HG02763 (cell line): ENCODE data around the gene CD19.
"Not testable (repeated sequence)": the region's sequence is repeated elsewhere in the genome, so short reads cannot be mapped to it uniquely, and the experiment has no call there.

Experiments used
- ATAC-seq: cut with Tn5 transposase; IDR thresholded peaks from one replicate; pipeline ENCODE4 v1.9.1; 2021; ENCODE audit warnings: mild to moderate bottlenecking, moderate library complexity; ENCODE audit not compliant: unreplicated experiment

CD19 gene

GRCh38 chr16:28935924-28936783 lies 4.4 kb downstream of the CD19 start:
- no peak for ATAC-seq

GRCh38 chr16:28936784-28937155 lies 5.0 kb downstream of the CD19 start:
- ATAC-seq: no peak

- no peak for ATAC-seq
These were observed 5.6 kb downstream of the CD19 start for GRCh38 chr16:28937222-28937876.

GRCh38 chr16:28938721-28939120 lies 7.0 kb downstream of the CD19 start:
- no peak for ATAC-seq

GRCh38 chr16:28939825-28940224 lies 8.1 kb downstream of the CD19 start:
- not testable (repeated sequence) for ATAC-seq

- no peak for ATAC-seq
These were observed 11.5 kb downstream of the CD19 start for GRCh38 chr16:28943281-28943680.

- ATAC-seq: no peak
These were observed 14.9 kb downstream of the CD19 start for GRCh38 chr16:28946681-28947080.

- ATAC-seq: peak; percentile 86
These were observed 19.1 kb downstream of the CD19 start, which contains the start of gene NFATC2IP for GRCh38 chr16:28950648-28951409. TSS of gene NFATC2IP (plus strand) at chr16:28950937. CDS start at chr16:28951012, 75 bp downstream.

GRCh38 chr16:28951410-28951943 lies 19.7 kb downstream of the CD19 start:
- no peak for ATAC-seq

GRCh38 chr16:28958216-28958615 lies 26.4 kb downstream of the CD19 start:
- ATAC-seq: no peak

GRCh38 chr16:28958836-28959235 lies 27.1 kb downstream of the CD19 start:
- ATAC-seq: no peak

GRCh38 chr16:28964072-28964471 lies 32.3 kb downstream of the CD19 start:
- ATAC-seq: no peak

GRCh38 chr16:28964496-28964895 lies 32.7 kb downstream of the CD19 start:
- ATAC-seq: no peak

GRCh38 chr16:28967156-28967555 lies 35.4 kb downstream of the CD19 start:
- ATAC-seq: no peak

- ATAC-seq: not testable (repeated sequence)
These were observed 37.9 kb downstream of the CD19 start for GRCh38 chr16:28969696-28970095.

GRCh38 chr16:28974007-28974436 lies 42.3 kb downstream of the CD19 start:
- no peak for ATAC-seq

- peak; percentile 85 for ATAC-seq
These were observed 42.8 kb downstream of the CD19 start, which contains the start of gene SPNS1 for GRCh38 chr16:28974437-28975157. TSS of gene SPNS1 (plus strand) at chr16:28974778. CDS start at chr16:28975152, 374 bp downstream.

- peak; percentile 15 for ATAC-seq
These were observed 43.4 kb downstream of the CD19 start for GRCh38 chr16:28975158-28975599.

GRCh38 chr16:28977703-28978662 lies 46.2 kb downstream of the CD19 start:
- ATAC-seq: no peak
